ENCODE data around the gene KIAA0040. TPM values are rescaled to one million over a fixed set of nuclear protein-coding genes. Genes with fewer than 3 reads are reported as not detected.

The KIAA0040 gene
- total RNA-seq, 1 donor from 2014 or later = 38.5 TPM

DNA sequence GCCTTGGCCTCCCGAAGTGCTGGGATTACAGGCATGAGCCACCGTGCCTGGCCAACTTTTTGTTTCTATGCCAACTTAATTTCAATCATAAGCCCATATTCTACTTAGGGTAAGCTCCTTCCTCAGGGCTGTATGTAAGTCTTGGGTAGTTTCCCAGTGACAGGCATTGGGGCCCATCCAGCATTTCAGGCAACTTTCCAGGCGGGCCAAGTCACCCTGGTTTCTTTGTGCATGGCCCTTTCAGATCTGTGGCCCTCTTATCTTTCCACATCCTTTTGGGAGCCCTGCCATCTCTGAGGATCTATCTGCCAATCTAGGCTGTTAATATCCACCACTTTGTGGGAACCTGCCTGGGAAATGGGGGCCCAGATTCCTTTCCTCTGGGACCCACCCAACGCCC, 66.2 kb downstream of the KIAA0040 start:
- intact Hi-C loops (cut with DNase I) = no loop called here
- no peak for DNase-seq (ENCODE audit: extremely low spot score in 2 of 2)
- no peaks in the 10 kb centered on the region for H3K36me3 ChIP-seq
- H3K4me3 ChIP-seq = no peak overlapping the region
- TF ChIP-seq POLR2A (IDR thresholded peaks at IDR 0.05) = no peak
- TF ChIP-seq POLR2AphosphoS5 (IDR thresholded peaks at IDR 0.05; ENCODE audit: insufficient read depth in 1 of 2, low read depth in 1 of 2) = no peak
- TF ChIP-seq CTCF (IDR thresholded peaks at IDR 0.05) = no peak
- H3K4me1 ChIP-seq = peaks cover 28% of the 10 kb centered on the region
- H3K27me3 ChIP-seq = no peaks in the 10 kb centered on the region
- H3K9me3 ChIP-seq = no peaks in the 10 kb centered on the region
- H3K27ac ChIP-seq = no peak overlapping the region

DNA sequence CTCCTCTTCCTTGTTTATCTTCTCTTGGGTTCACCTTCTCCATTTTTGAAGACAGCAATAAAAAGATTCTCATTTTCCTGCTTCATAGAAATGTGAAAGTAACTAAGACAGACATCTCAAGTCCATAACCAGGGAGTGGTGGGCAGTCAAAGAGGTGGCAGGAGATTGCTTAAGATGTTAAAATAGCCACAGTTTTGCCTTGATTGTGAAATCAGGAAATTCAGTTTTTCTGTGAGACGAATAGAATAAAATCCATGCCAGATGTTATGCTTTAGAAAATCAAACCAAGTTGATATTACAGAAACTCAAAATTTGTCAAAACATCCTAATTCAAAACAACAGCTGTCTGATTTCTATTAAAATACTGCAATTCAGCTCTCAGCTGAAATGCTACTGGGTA, 67.7 kb downstream of the KIAA0040 start:
- H3K4me3 ChIP-seq = no peak overlapping the region
- TF ChIP-seq CTCF (IDR thresholded peaks at IDR 0.05) = no peak
- no peak for TF ChIP-seq POLR2A (IDR thresholded peaks at IDR 0.05)
- H3K27me3 ChIP-seq = no peaks in the 10 kb centered on the region
- intact Hi-C loops (cut with DNase I) = no loop called here
- H3K9me3 ChIP-seq = no peaks in the 10 kb centered on the region
- peak overlapping the region; percentile 33 for H3K27ac ChIP-seq
- peaks cover 16% of the 10 kb centered on the region for H3K4me1 ChIP-seq
- H3K36me3 ChIP-seq = no peaks in the 10 kb centered on the region
- no peak for DNase-seq (ENCODE audit: extremely low spot score in 2 of 2)

DNA sequence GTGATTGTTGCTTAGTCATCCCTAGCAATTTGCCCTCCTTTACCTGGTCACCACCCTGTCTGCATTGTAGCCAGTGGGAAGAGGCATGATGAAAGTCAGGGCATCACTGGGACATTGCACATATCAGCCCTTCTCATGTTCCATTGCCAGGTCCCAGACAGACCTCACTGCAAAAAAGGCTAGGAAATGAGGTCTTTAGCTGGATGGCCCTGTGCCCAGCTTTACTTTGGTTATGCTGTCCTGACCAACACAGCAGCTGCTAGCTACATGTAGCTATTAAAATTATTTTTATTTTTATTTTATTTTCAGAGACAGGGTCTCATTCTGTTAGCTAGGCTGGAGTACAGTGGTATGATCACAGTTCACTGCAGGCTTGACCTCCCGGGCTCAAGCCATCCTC, 72.1 kb downstream of the KIAA0040 start:
- no peak for DNase-seq (ENCODE audit: extremely low spot score in 2 of 2)
- Histone ChIP-seq H3K27ac (no peak overlapping the region), H3K9me3 (no peaks in the 10 kb centered on the region), H3K4me3 (no peak overlapping the region), H3K4me1 (no peaks in the 10 kb centered on the region), H3K27me3 (no peaks in the 10 kb centered on the region), H3K36me3 (no peaks in the 10 kb centered on the region)
- no peak for TF ChIP-seq CTCF (IDR thresholded peaks at IDR 0.05)
- TF ChIP-seq POLR2AphosphoS5 (IDR thresholded peaks at IDR 0.05; ENCODE audit: insufficient read depth in 1 of 2, low read depth in 1 of 2) = no peak
- no peak for TF ChIP-seq POLR2A (IDR thresholded peaks at IDR 0.05)
- intact Hi-C loops (cut with DNase I) = no loop called here

DNA sequence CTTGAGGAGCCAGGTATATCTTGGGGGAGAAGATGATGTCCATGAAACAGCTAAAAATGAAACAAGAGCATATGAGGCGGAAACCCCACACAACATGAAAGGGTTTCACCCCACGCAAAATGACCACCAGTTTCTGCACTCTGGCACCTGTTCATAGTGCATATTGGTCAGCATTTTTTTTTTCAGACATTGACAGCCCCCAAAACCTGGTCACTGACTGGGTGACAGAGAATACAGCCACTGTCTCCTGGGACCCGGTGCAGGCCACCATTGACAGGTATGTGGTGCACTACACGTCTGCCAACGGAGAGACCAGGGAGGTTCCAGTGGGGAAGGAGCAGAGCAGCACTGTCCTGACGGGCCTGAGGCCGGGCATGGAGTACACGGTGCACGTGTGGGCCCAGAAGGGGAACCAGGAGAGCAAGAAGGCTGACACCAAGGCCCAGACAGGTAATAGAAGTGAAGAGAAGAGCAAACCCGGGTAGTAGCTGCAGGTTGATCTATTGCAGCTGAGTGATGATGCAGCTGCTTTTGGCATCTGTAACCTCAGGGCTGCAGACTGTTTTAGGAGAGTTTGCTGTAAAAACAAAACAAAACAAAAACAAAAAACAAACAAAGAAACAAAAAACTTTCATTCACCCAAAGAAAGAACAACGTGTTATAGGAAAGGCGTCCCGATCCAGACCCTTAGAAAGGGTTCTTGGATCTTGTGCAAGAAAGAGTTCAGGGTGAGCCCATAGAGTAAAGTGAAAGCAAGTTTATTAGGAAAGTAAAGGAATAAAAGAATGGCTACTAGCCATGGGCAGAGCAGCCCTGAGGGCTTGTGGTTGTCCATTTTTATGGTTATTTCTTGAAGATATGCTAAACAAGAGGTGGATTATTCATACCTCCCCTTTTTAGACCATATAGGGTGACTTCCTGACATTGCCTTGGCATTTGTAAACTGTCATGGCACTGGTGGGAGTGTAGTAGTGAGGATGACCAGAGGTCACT, 73.9 kb downstream of the KIAA0040 start:
- H3K4me1 ChIP-seq = no peaks in the 10 kb centered on the region
- TF ChIP-seq POLR2A (IDR thresholded peaks at IDR 0.05) (no peak), CTCF (IDR thresholded peaks at IDR 0.05) (no peak), POLR2AphosphoS5 (IDR thresholded peaks at IDR 0.05; ENCODE audit: insufficient read depth in 1 of 2, low read depth in 1 of 2) (no peak)
- H3K4me3 ChIP-seq = no peak overlapping the region
- H3K9me3 ChIP-seq = no peaks in the 10 kb centered on the region
- H3K36me3 ChIP-seq = no peaks in the 10 kb centered on the region
- H3K27me3 ChIP-seq = no peaks in the 10 kb centered on the region
- no peak overlapping the region for H3K27ac ChIP-seq
- DNase-seq (ENCODE audit: extremely low spot score in 2 of 2) = no peak
- intact Hi-C loops (cut with DNase I) = loop anchor here (10.0 kb wide), 1 partner anchor 84 kb away; no protein-coding TSS in a partner anchor

- no peaks in the 10 kb centered on the region for H3K4me1 ChIP-seq
- no peaks in the 10 kb centered on the region for H3K36me3 ChIP-seq
- intact Hi-C loops (cut with DNase I) = loop anchor here (10.0 kb wide), 1 partner anchor 82 kb away; no protein-coding TSS in a partner anchor
- H3K27me3 ChIP-seq = no peaks in the 10 kb centered on the region
- TF ChIP-seq POLR2A (IDR thresholded peaks at IDR 0.05) (no peak), POLR2AphosphoS5 (IDR thresholded peaks at IDR 0.05; ENCODE audit: insufficient read depth in 1 of 2, low read depth in 1 of 2) (no peak), CTCF (IDR thresholded peaks at IDR 0.05) (no peak)
- no peak for DNase-seq (ENCODE audit: extremely low spot score in 2 of 2)
- no peaks in the 10 kb centered on the region for H3K9me3 ChIP-seq
- H3K27ac ChIP-seq = no peak overlapping the region
- H3K4me3 ChIP-seq = no peak overlapping the region
Measured at GRCh38 chr1:175116903-175117302, 75.7 kb downstream of the KIAA0040 start.
